KOPT-K1 (cell line): ENCODE measurements around the gene GM2A.
"Not testable (repeated sequence)": the region's sequence is repeated elsewhere in the genome, so short reads cannot be mapped to it uniquely, and the experiment has no call there.

Experiments used
- H3K27ac ChIP-seq: fragments of 200-600 bp; sonication (generic); 2 replicates; pipeline ENCODE4 v1.5.1; 2016; ENCODE audit warnings: antibody characterized with exemption, mild to moderate bottlenecking, low read depth, low read length; ENCODE audit not compliant: poor library complexity, severe bottlenecking
- H3K36me3 ChIP-seq: fragments of 200-600 bp; sonication (generic); 2 replicates; pipeline ENCODE4 v1.5.1; 2017; ENCODE audit warnings: antibody characterized with exemption, mild to moderate bottlenecking, low read length, moderate library complexity; ENCODE audit not compliant: insufficient read depth
- H3K9me3 ChIP-seq: fragments of 200-600 bp; sonication (generic); 2 replicates; pipeline ENCODE4 v1.5.1; 2017; ENCODE audit warnings: antibody characterized with exemption, low read length, mild to moderate bottlenecking; ENCODE audit not compliant: insufficient read depth, poor library complexity, severe bottlenecking

GM2A gene

GRCh38 chr5:151254556-151254955, 1.6 kb downstream of the GM2A start:
- Histone ChIP-seq H3K9me3 (no peaks in the 10 kb centered on the region), H3K27ac (no peak overlapping the region), H3K36me3 (no peaks in the 10 kb centered on the region)

GRCh38 chr5:151254990-151255389, 2.0 kb downstream of the GM2A start:
- H3K27ac ChIP-seq, H3K9me3 ChIP-seq, H3K36me3 ChIP-seq: not testable (repeated sequence)

- H3K27ac ChIP-seq: no peak overlapping the region
- H3K36me3 ChIP-seq: peaks cover 5% of the 10 kb centered on the region; the same call in 1 of the 2 replicates
- no peaks in the 10 kb centered on the region for H3K9me3 ChIP-seq
These were observed 2.8 kb downstream of the GM2A start for GRCh38 chr5:151255621-151256286.

- peaks cover 5% of the 10 kb centered on the region; the same call in 1 of the 2 replicates for H3K36me3 ChIP-seq
- no peaks in the 10 kb centered on the region for H3K9me3 ChIP-seq
- no peak overlapping the region for H3K27ac ChIP-seq
These were observed 4.8 kb downstream of the GM2A start for GRCh38 chr5:151257731-151258181.

- H3K27ac ChIP-seq: no peak overlapping the region
- H3K36me3 ChIP-seq: peaks cover 5% of the 10 kb centered on the region; the same call in 1 of the 2 replicates
- H3K9me3 ChIP-seq: no peaks in the 10 kb centered on the region
These were observed 5.2 kb downstream of the GM2A start for GRCh38 chr5:151258201-151258611.

GRCh38 chr5:151258816-151259215, 5.8 kb downstream of the GM2A start:
- H3K9me3 ChIP-seq: no peaks in the 10 kb centered on the region
- no peak overlapping the region for H3K27ac ChIP-seq
- H3K36me3 ChIP-seq: peaks cover 10% of the 10 kb centered on the region; the same call in 1 of the 2 replicates

GRCh38 chr5:151259931-151260330, 6.9 kb downstream of the GM2A start:
- H3K9me3 ChIP-seq: no peaks in the 10 kb centered on the region
- H3K27ac ChIP-seq: no peak overlapping the region
- H3K36me3 ChIP-seq: peaks cover 16% of the 10 kb centered on the region; the same call in 1 of the 2 replicates

GRCh38 chr5:151262532-151262931, 9.5 kb downstream of the GM2A start:
- Histone ChIP-seq H3K9me3 (no peaks in the 10 kb centered on the region), H3K36me3 (peaks cover 26% of the 10 kb centered on the region), H3K27ac (no peak overlapping the region)

GRCh38 chr5:151264113-151264512, 11.1 kb downstream of the GM2A start:
- Histone ChIP-seq H3K27ac (no peak overlapping the region), H3K9me3 (no peaks in the 10 kb centered on the region), H3K36me3 (peaks cover 39% of the 10 kb centered on the region)

- no peaks in the 10 kb centered on the region for H3K9me3 ChIP-seq
- peaks cover 49% of the 10 kb centered on the region for H3K36me3 ChIP-seq
- H3K27ac ChIP-seq: no peak overlapping the region
These were observed 14.7 kb downstream of the GM2A start for GRCh38 chr5:151267491-151268260.

GRCh38 chr5:151270599-151270998, 17.6 kb downstream of the GM2A start:
- H3K27ac ChIP-seq: no peak overlapping the region
- H3K36me3 ChIP-seq: peaks cover 37% of the 10 kb centered on the region
- no peaks in the 10 kb centered on the region for H3K9me3 ChIP-seq

- Histone ChIP-seq H3K9me3 (no peaks in the 10 kb centered on the region), H3K27ac (no peak overlapping the region), H3K36me3 (peaks cover 37% of the 10 kb centered on the region)
These were observed 18.4 kb downstream of the GM2A start for GRCh38 chr5:151271336-151271735.

- H3K36me3 ChIP-seq: peaks cover 8% of the 10 kb centered on the region; the same call in 1 of the 2 replicates
- H3K27ac ChIP-seq: no peak overlapping the region
- no peaks in the 10 kb centered on the region for H3K9me3 ChIP-seq
These were observed 21.7 kb downstream of the GM2A start for GRCh38 chr5:151274666-151275065.

- Histone ChIP-seq H3K27ac (no peak overlapping the region), H3K9me3 (no peaks in the 10 kb centered on the region), H3K36me3 (no peaks in the 10 kb centered on the region)
These were observed 22.8 kb downstream of the GM2A start for GRCh38 chr5:151275803-151276202.

- Histone ChIP-seq H3K36me3 (no peaks in the 10 kb centered on the region), H3K27ac (no peak overlapping the region), H3K9me3 (no peaks in the 10 kb centered on the region)
These were observed 25.9 kb downstream of the GM2A start for GRCh38 chr5:151278845-151279244.
